Activated naive CD4-positive, alpha-beta T cell treated with anti-CD3 and anti-CD28 coated beads, Interleukin-2, amount 10 ng/mL, durations not matched to agents 7 days and 5 days (primary cell): ENCODE results near the gene NTRK1.

Experiments
- CTCF ChIA-PET: fragments of 350-600 bp; sonication (Branson Sonifier 250); formaldehyde crosslinking; loops from one replicate; lab custom pipeline; 2021; ENCODE audit warnings: antibody characterized with exemption; lab: Charles Lee
- DNase-seq: peaks from one replicate; pipeline ENCODE4 v3.0.0-alpha.2; 2020
- H3K27ac Mint-ChIP-seq: one replicate; pipeline ENCODE4 v1.8.0; 2021; ENCODE audit warnings: mild to moderate bottlenecking, moderate library complexity, mixed read lengths
- H3K27me3 Mint-ChIP-seq: one replicate; pipeline ENCODE4 v1.8.0; 2021; ENCODE audit warnings: mild to moderate bottlenecking, mixed read lengths
- H3K36me3 Mint-ChIP-seq: one replicate; pipeline ENCODE4 v1.8.0; 2021; ENCODE audit warnings: mixed read lengths
- H3K4me1 Mint-ChIP-seq: one replicate; pipeline ENCODE4 v1.8.0; 2021; ENCODE audit warnings: mixed read lengths
- H3K4me3 Mint-ChIP-seq: one replicate; pipeline ENCODE4 v1.8.0; 2021; ENCODE audit warnings: mild to moderate bottlenecking, moderate library complexity, mixed read lengths
- H3K9me3 Mint-ChIP-seq: one replicate; pipeline ENCODE4 v1.8.0; 2021; ENCODE audit warnings: mixed read lengths

The NTRK1 gene

GRCh38 chr1:156901966-156902915 lies 41.6 kb downstream of the NTRK1 start:
- Mint-ChIP-seq H3K27ac (peak overlapping the region; percentile 43), H3K27me3 (peaks cover 80% of the 10 kb centered on the region), H3K4me3 (no peak overlapping the region)

GRCh38 chr1:156903328-156904091 lies 42.8 kb downstream of the NTRK1 start:
- CTCF ChIA-PET = no interaction called here
- peaks cover 3% of the 10 kb centered on the region for H3K4me1 Mint-ChIP-seq
- H3K4me3 Mint-ChIP-seq = no peak overlapping the region
- H3K36me3 Mint-ChIP-seq = no peaks in the 10 kb centered on the region
- no peak for DNase-seq
- no peak overlapping the region for H3K27ac Mint-ChIP-seq
- peaks cover 73% of the 10 kb centered on the region for H3K27me3 Mint-ChIP-seq
- no peaks in the 10 kb centered on the region for H3K9me3 Mint-ChIP-seq

More at GRCh38 chr1:156901966-156902915, 41.6 kb downstream of the NTRK1 start:
- peaks cover 16% of the 10 kb centered on the region for H3K4me1 Mint-ChIP-seq
- H3K9me3 Mint-ChIP-seq = no peaks in the 10 kb centered on the region
- DNase-seq = no peak
- CTCF ChIA-PET = interaction anchor here (0.8 to 4.5 kb wide), 4 partner anchors 8 to 26 kb away, joined by 3 to 31 read pairs (median 3); no protein-coding TSS in a partner anchor
- no peaks in the 10 kb centered on the region for H3K36me3 Mint-ChIP-seq

GRCh38 chr1:156904187-156904959 lies 43.7 kb downstream of the NTRK1 start:
- H3K4me1 Mint-ChIP-seq = no peaks in the 10 kb centered on the region
- no peaks in the 10 kb centered on the region for H3K36me3 Mint-ChIP-seq
- CTCF ChIA-PET = no interaction called here

GRCh38 chr1:156905176-156905575 lies 44.5 kb downstream of the NTRK1 start:
- CTCF ChIA-PET = no interaction called here
- H3K36me3 Mint-ChIP-seq = no peaks in the 10 kb centered on the region
- H3K4me1 Mint-ChIP-seq = no peaks in the 10 kb centered on the region
- H3K27ac Mint-ChIP-seq = no peak overlapping the region
- peaks cover 64% of the 10 kb centered on the region for H3K27me3 Mint-ChIP-seq
- no peaks in the 10 kb centered on the region for H3K9me3 Mint-ChIP-seq
- DNase-seq = no peak
- no peak overlapping the region for H3K4me3 Mint-ChIP-seq

More at GRCh38 chr1:156904187-156904959, 43.7 kb downstream of the NTRK1 start:
- Mint-ChIP-seq H3K27ac (no peak overlapping the region), H3K9me3 (no peaks in the 10 kb centered on the region), H3K27me3 (peaks cover 68% of the 10 kb centered on the region), H3K4me3 (no peak overlapping the region)
- DNase-seq = no peak

- CTCF ChIA-PET = no interaction called here
- Mint-ChIP-seq H3K9me3 (no peaks in the 10 kb centered on the region), H3K4me1 (no peaks in the 10 kb centered on the region), H3K4me3 (no peak overlapping the region), H3K36me3 (no peaks in the 10 kb centered on the region), H3K27me3 (peaks cover 64% of the 10 kb centered on the region), H3K27ac (no peak overlapping the region)
- no peak for DNase-seq
Observed at GRCh38 chr1:156905651-156906050, 45.0 kb downstream of the NTRK1 start.

DNA sequence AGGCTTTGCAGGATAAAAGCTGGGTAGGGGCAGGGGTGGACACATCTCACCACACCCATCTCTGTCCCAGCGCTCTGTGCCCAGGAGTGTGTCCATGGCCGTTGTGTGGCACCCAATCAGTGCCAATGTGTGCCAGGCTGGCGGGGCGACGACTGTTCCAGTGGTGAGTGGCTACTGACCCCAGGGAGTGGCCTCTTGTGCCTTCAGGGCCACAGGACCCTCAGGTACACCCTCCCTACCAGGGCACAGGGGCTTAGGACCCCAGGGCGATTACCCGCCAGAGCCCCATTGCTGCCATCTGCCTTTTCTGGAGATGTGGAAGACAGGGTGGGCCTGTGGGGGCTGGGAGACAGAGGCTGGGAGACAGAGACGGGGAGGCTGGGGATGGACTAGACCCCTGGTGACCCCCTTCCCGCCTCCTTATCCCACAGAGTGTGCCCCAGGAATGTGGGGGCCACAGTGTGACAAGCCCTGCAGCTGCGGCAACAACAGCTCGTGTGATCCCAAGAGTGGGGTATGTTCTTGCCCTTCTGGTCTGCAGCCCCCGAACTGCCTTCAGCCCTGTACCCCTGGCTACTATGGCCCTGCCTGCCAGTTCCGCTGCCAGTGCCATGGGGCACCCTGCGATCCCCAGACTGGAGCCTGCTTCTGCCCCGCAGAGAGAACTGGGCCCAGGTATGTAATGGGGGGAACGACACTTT lies 45.7 kb downstream of the NTRK1 start:
- no peak for DNase-seq
- peaks cover 63% of the 10 kb centered on the region for H3K27me3 Mint-ChIP-seq
- H3K27ac Mint-ChIP-seq = no peak overlapping the region
- H3K9me3 Mint-ChIP-seq = no peaks in the 10 kb centered on the region
- no peaks in the 10 kb centered on the region for H3K36me3 Mint-ChIP-seq
- no peaks in the 10 kb centered on the region for H3K4me1 Mint-ChIP-seq
- CTCF ChIA-PET = no interaction called here
- no peak overlapping the region for H3K4me3 Mint-ChIP-seq

DNA sequence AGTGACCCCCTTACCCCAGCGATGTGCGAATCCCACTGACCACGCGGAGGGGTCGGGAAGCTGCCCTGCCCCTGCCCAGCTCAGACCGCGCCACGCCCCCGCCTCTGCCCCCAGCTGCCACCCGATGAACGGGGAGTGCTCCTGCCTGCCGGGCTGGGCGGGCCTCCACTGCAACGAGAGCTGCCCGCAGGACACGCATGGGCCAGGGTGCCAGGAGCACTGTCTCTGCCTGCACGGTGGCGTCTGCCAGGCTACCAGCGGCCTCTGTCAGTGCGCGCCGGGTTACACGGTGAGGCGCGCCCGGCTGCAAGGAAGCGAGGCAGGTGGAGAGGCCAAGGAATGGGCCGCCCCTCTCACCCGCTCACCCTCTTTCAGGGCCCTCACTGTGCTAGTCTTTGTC lies 47.9 kb downstream of the NTRK1 start:
- Mint-ChIP-seq H3K27me3 (peaks cover 65% of the 10 kb centered on the region), H3K4me1 (no peaks in the 10 kb centered on the region), H3K36me3 (no peaks in the 10 kb centered on the region), H3K4me3 (no peak overlapping the region), H3K9me3 (no peaks in the 10 kb centered on the region), H3K27ac (no peak overlapping the region)
- CTCF ChIA-PET = interaction anchor here (6.3 kb wide), 1 partner anchor 17 kb away, joined by 61 read pairs; no protein-coding TSS in a partner anchor
- no peak for DNase-seq

- Mint-ChIP-seq H3K9me3 (no peaks in the 10 kb centered on the region), H3K4me1 (no peaks in the 10 kb centered on the region), H3K4me3 (no peak overlapping the region), H3K27ac (no peak overlapping the region), H3K27me3 (peaks cover 63% of the 10 kb centered on the region), H3K36me3 (no peaks in the 10 kb centered on the region)
- CTCF ChIA-PET = interaction anchor here (0.8 to 6.3 kb wide), 6 partner anchors 17 to 248 kb away, joined by 3 to 61 read pairs (median 4); no protein-coding TSS in a partner anchor
- no peak for DNase-seq
Observed at GRCh38 chr1:156908955-156909354, 48.3 kb downstream of the NTRK1 start.

- no peaks in the 10 kb centered on the region for H3K4me1 Mint-ChIP-seq
- CTCF ChIA-PET = interaction anchor here (0.8 to 6.3 kb wide), 6 partner anchors 16 to 247 kb away, joined by 3 to 61 read pairs (median 4); no protein-coding TSS in a partner anchor
- H3K9me3 Mint-ChIP-seq = no peaks in the 10 kb centered on the region
- no peak overlapping the region for H3K4me3 Mint-ChIP-seq
- H3K27me3 Mint-ChIP-seq = peaks cover 63% of the 10 kb centered on the region
- H3K27ac Mint-ChIP-seq = no peak overlapping the region
- no peaks in the 10 kb centered on the region for H3K36me3 Mint-ChIP-seq
- DNase-seq = no peak
Observed at GRCh38 chr1:156909671-156910070, 49.0 kb downstream of the NTRK1 start.

DNA sequence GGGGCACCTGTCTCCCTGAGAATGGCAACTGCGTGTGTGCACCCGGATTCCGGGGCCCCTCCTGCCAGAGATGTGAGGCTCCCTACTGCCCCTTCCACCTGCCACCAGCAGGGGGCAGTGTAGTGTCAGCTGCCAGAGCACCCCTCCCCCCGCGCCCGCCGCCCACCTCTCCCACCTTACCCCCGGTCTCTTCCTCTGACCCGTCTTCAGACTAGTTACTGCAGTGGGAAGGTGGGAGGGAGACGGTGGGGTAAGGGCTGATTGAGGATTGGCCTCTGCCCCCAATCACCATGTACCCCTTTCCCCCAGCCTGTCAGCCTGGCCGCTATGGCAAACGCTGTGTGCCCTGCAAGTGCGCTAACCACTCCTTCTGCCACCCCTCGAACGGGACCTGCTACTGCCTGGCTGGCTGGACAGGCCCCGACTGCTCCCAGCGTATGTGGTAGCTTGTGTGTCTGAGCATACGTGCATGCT lies 49.7 kb downstream of the NTRK1 start:
- CTCF ChIA-PET = interaction anchor here (0.6 to 6.3 kb wide), 12 partner anchors 9 to 220 kb away, joined by 3 to 61 read pairs (median 4); no protein-coding TSS in a partner anchor
- Mint-ChIP-seq H3K9me3 (no peaks in the 10 kb centered on the region), H3K4me1 (no peaks in the 10 kb centered on the region), H3K27ac (peak overlapping the region; percentile 45), H3K36me3 (no peaks in the 10 kb centered on the region), H3K4me3 (no peak overlapping the region), H3K27me3 (peaks cover 69% of the 10 kb centered on the region)
- peak; percentile 75 for DNase-seq

DNA sequence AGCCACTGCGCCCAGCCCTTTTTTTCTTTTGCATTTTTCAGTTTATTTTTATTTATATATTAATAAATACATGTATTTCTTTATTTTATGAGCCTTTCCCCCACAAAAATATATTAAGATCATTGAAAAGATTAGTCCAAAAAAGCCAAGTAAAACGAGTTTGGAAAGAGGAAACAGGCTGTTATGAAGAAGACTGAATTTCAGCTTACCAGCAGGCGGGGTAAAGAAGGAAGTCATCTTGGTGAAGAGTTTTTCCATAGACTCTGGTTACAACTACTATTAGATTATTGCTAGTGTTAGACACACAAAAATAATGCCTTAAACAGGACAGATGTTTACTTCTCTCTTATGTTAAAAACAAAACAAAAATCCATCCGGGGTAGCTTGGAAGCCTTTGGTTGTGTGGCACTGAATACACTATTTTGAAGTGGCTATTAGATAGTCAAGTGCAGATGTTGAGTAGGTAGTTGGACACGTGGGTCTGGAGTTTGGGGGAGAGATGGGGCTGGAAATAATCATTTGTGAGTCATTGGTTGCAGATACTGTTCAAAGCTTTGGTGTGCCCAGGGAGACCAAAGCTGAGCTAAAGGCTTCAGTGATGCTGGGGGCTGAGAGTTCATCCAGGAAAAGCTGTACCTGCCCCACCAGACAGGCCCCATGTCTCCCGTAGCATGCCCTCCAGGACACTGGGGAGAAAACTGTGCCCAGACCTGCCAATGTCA lies 51.1 kb downstream of the NTRK1 start:
- DNase-seq = no peak
- Mint-ChIP-seq H3K27me3 (peaks cover 67% of the 10 kb centered on the region), H3K36me3 (no peaks in the 10 kb centered on the region), H3K9me3 (no peaks in the 10 kb centered on the region), H3K27ac (no peak overlapping the region), H3K4me1 (no peaks in the 10 kb centered on the region), H3K4me3 (no peak overlapping the region)
- CTCF ChIA-PET = interaction anchor here (0.8 to 6.3 kb wide), 8 partner anchors 11 to 162 kb away, joined by 3 to 61 read pairs (median 5); partner anchors contain the start of gene INSRR

DNA sequence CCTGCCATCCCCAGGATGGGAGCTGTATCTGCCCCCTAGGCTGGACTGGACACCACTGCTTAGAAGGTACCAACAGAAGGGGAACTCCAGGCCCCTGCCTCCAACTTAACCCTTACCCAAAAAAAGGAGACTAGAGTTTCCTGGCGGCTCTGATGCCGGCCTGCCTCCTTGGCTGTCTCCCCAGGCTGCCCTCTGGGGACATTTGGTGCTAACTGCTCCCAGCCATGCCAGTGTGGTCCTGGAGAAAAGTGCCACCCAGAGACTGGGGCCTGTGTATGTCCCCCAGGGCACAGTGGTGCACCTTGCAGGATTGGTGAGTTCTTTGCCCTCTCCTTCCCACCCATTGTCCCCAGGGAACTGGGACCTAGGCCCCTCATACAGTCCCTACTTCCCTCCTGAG lies 51.6 kb downstream of the NTRK1 start:
- CTCF ChIA-PET = interaction anchor here (0.8 to 6.3 kb wide), 8 partner anchors 11 to 162 kb away, joined by 3 to 61 read pairs (median 5); no protein-coding TSS in a partner anchor
- H3K4me3 Mint-ChIP-seq = no peak overlapping the region
- H3K27ac Mint-ChIP-seq = no peak overlapping the region
- no peaks in the 10 kb centered on the region for H3K4me1 Mint-ChIP-seq
- peaks cover 69% of the 10 kb centered on the region for H3K27me3 Mint-ChIP-seq
- no peaks in the 10 kb centered on the region for H3K9me3 Mint-ChIP-seq
- no peaks in the 10 kb centered on the region for H3K36me3 Mint-ChIP-seq
- no peak for DNase-seq
